Measurements from ENCODE around the gene ABCA12. TPM values are rescaled to one million over a fixed set of nuclear protein-coding genes. Genes with fewer than 3 reads are reported as not detected.
A peak's percentile ranks its signal among the peaks of the same experiment; 100 is the strongest.
"Not testable (repeated sequence)": the region's sequence is repeated elsewhere in the genome, so short reads cannot be mapped to it uniquely, and the experiment has no call there.

Gene ABCA12
- total RNA-seq (2014; rRNA removed; shearing (Covaris generic)): not detected in 2 replicates

- DNase-seq (ENCODE audit: low read depth): no peak
These were observed at the start of gene ABCA12 for GRCh38 chr2:215138479-215138878. Gene ABCA12 (minus strand): TSS chr2:215138626. CDS start chr2:215138208, 418 bp downstream.

- DNase-seq (ENCODE audit: low read depth): peak; percentile 27
These were observed 49.7 kb upstream of the ABCA12 start for GRCh38 chr2:215188078-215188477.

- no peak for DNase-seq (ENCODE audit: low read depth)
These were observed 47.6 kb upstream of the ABCA12 start for GRCh38 chr2:215186021-215186420.

- no peak for DNase-seq (ENCODE audit: low read depth)
These were observed 39.7 kb upstream of the ABCA12 start for GRCh38 chr2:215178121-215178520.

GRCh38 chr2:215171796-215172195 is 33.4 kb upstream of the ABCA12 start:
- no peak for DNase-seq (ENCODE audit: low read depth)

GRCh38 chr2:215171151-215171550 is 32.7 kb upstream of the ABCA12 start:
- DNase-seq (ENCODE audit: low read depth): peak; percentile 52

- DNase-seq (ENCODE audit: low read depth): not testable (repeated sequence)
These were observed 28.1 kb upstream of the ABCA12 start for GRCh38 chr2:215166505-215166904.

- DNase-seq (ENCODE audit: low read depth): not testable (repeated sequence)
These were observed 24.9 kb upstream of the ABCA12 start for GRCh38 chr2:215163319-215163718.

- peak; percentile 27 for DNase-seq (ENCODE audit: low read depth)
These were observed 22.9 kb upstream of the ABCA12 start for GRCh38 chr2:215161301-215161829.

GRCh38 chr2:215160081-215160480 is 21.7 kb upstream of the ABCA12 start:
- no peak for DNase-seq (ENCODE audit: low read depth)

- DNase-seq (ENCODE audit: low read depth): no peak
These were observed 18.0 kb upstream of the ABCA12 start for GRCh38 chr2:215156453-215156852.

GRCh38 chr2:215149894-215150293 is 11.5 kb upstream of the ABCA12 start:
- no peak for DNase-seq (ENCODE audit: low read depth)

GRCh38 chr2:215149486-215149885 is 11.1 kb upstream of the ABCA12 start:
- DNase-seq (ENCODE audit: low read depth): no peak

- DNase-seq (ENCODE audit: low read depth): no peak
These were observed 10.6 kb upstream of the ABCA12 start for GRCh38 chr2:215149060-215149459.

GRCh38 chr2:215145611-215146010 is 7.2 kb upstream of the ABCA12 start:
- DNase-seq (ENCODE audit: low read depth): no peak

- no peak for DNase-seq (ENCODE audit: low read depth)
These were observed 5.9 kb upstream of the ABCA12 start for GRCh38 chr2:215144106-215144875.

- DNase-seq (ENCODE audit: low read depth): no peak
These were observed 5.0 kb upstream of the ABCA12 start for GRCh38 chr2:215143458-215143857.

- no peak for DNase-seq (ENCODE audit: low read depth)
These were observed 3.3 kb upstream of the ABCA12 start for GRCh38 chr2:215141706-215142105.

- DNase-seq (ENCODE audit: low read depth): peak; percentile 3
These were observed 1.8 kb upstream of the ABCA12 start for GRCh38 chr2:215140166-215140707.

GRCh38 chr2:215137741-215138340 is 585 bp downstream of the ABCA12 start:
- no peak for DNase-seq (ENCODE audit: low read depth)

GRCh38 chr2:215137329-215137686 is 1.1 kb downstream of the ABCA12 start:
- DNase-seq (ENCODE audit: low read depth): no peak

- peak; percentile 44 for DNase-seq (ENCODE audit: low read depth)
These were observed 1.6 kb downstream of the ABCA12 start for GRCh38 chr2:215136669-215137328.
